ENCODE data around the gene SH3YL1. TPM values are rescaled to one million over a fixed set of nuclear protein-coding genes. Genes with fewer than 3 reads are reported as not detected.
A peak's percentile ranks its signal among the peaks of the same experiment; 100 is the strongest.

The SH3YL1 gene
- total and polyA plus RNA-seq, 2 experiments from 2014 or later: 35.6 to 45.8 TPM

- TF ChIP-seq REST (IDR thresholded peaks at IDR 0.05; ENCODE audit: unreplicated experiment): no peak
- TF ChIP-seq POLR2AphosphoS5 (IDR thresholded peaks at IDR 0.05; ENCODE audit: low read depth): no peak
- no peak for TF ChIP-seq ZNF331 (CRISPR knock-in tag; IDR thresholded peaks at IDR 0.05; ENCODE audit: low read depth)
- no peak for TF ChIP-seq CREB1 (CRISPR knock-in tag; IDR thresholded peaks at IDR 0.05; ENCODE audit: low read depth)
- TF ChIP-seq ETS1 (IDR thresholded peaks at IDR 0.05): no peak
- TF ChIP-seq EZH2phosphoT487 (IDR thresholded peaks at IDR 0.05; ENCODE audit: unreplicated experiment): no peak
Observed at GRCh38 chr2:284896-285492, 21.2 kb upstream of the SH3YL1 start (continued).

- H3K79me2 ChIP-seq (replicated peaks; ENCODE audit: insufficient read depth): peaks cover 9% of the 10 kb centered on the region; the same call in 1 of the 2 replicates
- peak; percentile 46 for ATAC-seq
- Mint-ChIP-seq H3K36me3 (ENCODE audit: low read depth) (peaks cover 26% of the 10 kb centered on the region; the same call in 2 of the 3 replicates), H3K9me3 (no peaks in the 10 kb centered on the region; the same call in 2 of the 3 replicates), H3K27ac (no peak overlapping the region), H3K27me3 (ENCODE audit: insufficient read depth, low read depth, poor library complexity) (peaks cover 26% of the 10 kb centered on the region), H3K4me1 (peaks cover 42% of the 10 kb centered on the region), H3K4me3 (peak overlapping the region; percentile 18; the same call in 1 of the 3 replicates)
- peak overlapping the region; percentile 84 for H3K4me2 ChIP-seq
- H3K9me2 ChIP-seq (ENCODE audit: insufficient read depth): no peaks in the 10 kb centered on the region
- peak; percentile 95 for TF ChIP-seq ZNF462 (CRISPR knock-in tag; IDR thresholded peaks at IDR 0.05)
- no peak for TF ChIP-seq JUNB (IDR thresholded peaks at IDR 0.05; ENCODE audit: unreplicated experiment)
- H4K20me1 ChIP-seq (replicated peaks; ENCODE audit: insufficient read depth): no peaks in the 10 kb centered on the region; the same call in 1 of the 2 replicates
- no peak overlapping the region for H2AFZ ChIP-seq
- peak overlapping the region; percentile 33 for H3K4me3 ChIP-seq
- H3K36me3 ChIP-seq (ENCODE audit: insufficient read depth): 0 out of 2 replicates have a peak, but pooled peaks cover 18% of the 10 kb centered on the region
- DNase-seq (ENCODE audit: low spot score): peak; percentile 45
- peaks cover 29% of the 10 kb centered on the region for H3K27me3 ChIP-seq (ENCODE audit: insufficient read depth)
- peaks cover 15% of the 10 kb centered on the region for H3F3A ChIP-seq (replicated peaks; ENCODE audit: low read depth)
- H3K27ac ChIP-seq (ENCODE audit: low read depth): no peak overlapping the region
- H3K4me1 ChIP-seq (ENCODE audit: insufficient read depth): peaks cover 43% of the 10 kb centered on the region
Observed at GRCh38 chr2:283996-284794, 20.4 kb upstream of the SH3YL1 start.
